ENCODE data around the gene EPHA7.

EPHA7 gene

GRCh38 chr6:93238632-93239031 lies 180.7 kb downstream of the EPHA7 start:
- no peak for ATAC-seq

GRCh38 chr6:93235775-93236174 lies 183.6 kb downstream of the EPHA7 start:
- ATAC-seq, result no peak

GRCh38 chr6:93226822-93227221 lies 192.5 kb downstream of the EPHA7 start:
- ATAC-seq, result no peak

- no peak for ATAC-seq
Observed at GRCh38 chr6:93222071-93222851, 197.1 kb downstream of the EPHA7 start.

GRCh38 chr6:93219447-93219846 lies 199.9 kb downstream of the EPHA7 start:
- ATAC-seq, result no peak

- no peak for ATAC-seq
Observed at GRCh38 chr6:93218096-93218495, 201.3 kb downstream of the EPHA7 start.

- no peak for ATAC-seq
Observed at GRCh38 chr6:93213028-93213427, 206.3 kb downstream of the EPHA7 start.

- no peak for ATAC-seq
Observed at GRCh38 chr6:93210908-93211307, 208.5 kb downstream of the EPHA7 start.

- no peak for ATAC-seq
Observed at GRCh38 chr6:93209358-93209757, 210.0 kb downstream of the EPHA7 start.

- no peak for ATAC-seq
Observed at GRCh38 chr6:93196406-93196970, 222.9 kb downstream of the EPHA7 start.

- no peak for ATAC-seq
Observed at GRCh38 chr6:93194480-93194879, 224.9 kb downstream of the EPHA7 start.

GRCh38 chr6:93193868-93194267 lies 225.5 kb downstream of the EPHA7 start:
- ATAC-seq, result no peak

Data from activated CD4-positive, CD25-positive, alpha-beta regulatory T cell treated with anti-CD3 and anti-CD28 coated beads, Interleukin-2, amount 50 U/mL, for 24 hours (primary cell).